Measurements from ENCODE around the gene SCN1A.

The SCN1A gene

GRCh38 chr2:166137331-166137730 lies 9.5 kb upstream of the SCN1A start:
- no peaks in the 10 kb centered on the region for H3K36me3 ChIP-seq (ENCODE audit: control insufficient read depth, insufficient read depth, low read length)
- WGBS, 2 experiments = 91 to 92% methylated on average over 2 of the region's 2 CpGs
- no peak overlapping the region for H3K4me3 ChIP-seq (ENCODE audit: insufficient read depth, low read depth, low read length)
- no peaks in the 10 kb centered on the region for H3K27me3 ChIP-seq (ENCODE audit: control insufficient read depth, insufficient read depth, low read length, poor library complexity, severe bottlenecking)
- H3K4me1 ChIP-seq (ENCODE audit: control insufficient read depth, insufficient read depth, low read length) = no peaks in the 10 kb centered on the region
- no peak overlapping the region for H3K27ac ChIP-seq (ENCODE audit: insufficient read depth, low read depth, low read length, poor library complexity, severe bottlenecking)
- H3K9me3 ChIP-seq (ENCODE audit: control insufficient read depth, low read length) = no peaks in the 10 kb centered on the region

DNA sequence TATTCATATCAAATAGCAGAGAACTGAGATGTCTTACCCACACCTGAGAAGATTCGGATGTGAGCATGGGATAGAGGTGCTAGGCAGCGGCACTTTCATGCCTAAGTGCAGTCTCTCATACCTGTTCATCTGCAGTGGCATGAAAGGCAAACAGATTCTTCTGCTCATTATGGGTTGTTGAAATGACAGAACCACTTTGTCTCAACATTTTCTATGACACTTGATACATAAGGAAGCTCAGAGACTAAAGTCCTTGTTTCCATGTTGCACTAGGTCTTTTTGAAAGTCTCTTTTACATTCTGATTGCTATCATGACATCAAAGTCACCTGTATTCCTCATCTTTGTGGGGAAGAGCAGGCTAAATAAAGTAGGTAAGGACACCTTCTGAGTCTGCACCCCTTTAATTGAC lies 8.0 kb upstream of the SCN1A start:
- Histone ChIP-seq H3K27me3 (ENCODE audit: control insufficient read depth, insufficient read depth, low read length, poor library complexity, severe bottlenecking) (no peaks in the 10 kb centered on the region), H3K4me3 (ENCODE audit: insufficient read depth, low read depth, low read length) (no peak overlapping the region)

GRCh38 chr2:166135152-166135848 lies 7.5 kb upstream of the SCN1A start:
- H3K9me3 ChIP-seq (ENCODE audit: control insufficient read depth, low read length) = no peaks in the 10 kb centered on the region
- no peaks in the 10 kb centered on the region for H3K27me3 ChIP-seq (ENCODE audit: control insufficient read depth, insufficient read depth, low read length, poor library complexity, severe bottlenecking)
- H3K27ac ChIP-seq (ENCODE audit: insufficient read depth, low read depth, low read length, poor library complexity, severe bottlenecking) = no peak overlapping the region
- H3K4me3 ChIP-seq (ENCODE audit: insufficient read depth, low read depth, low read length) = no peak overlapping the region
- no peaks in the 10 kb centered on the region for H3K36me3 ChIP-seq (ENCODE audit: control insufficient read depth, insufficient read depth, low read length)
- H3K4me1 ChIP-seq (ENCODE audit: control insufficient read depth, insufficient read depth, low read length) = no peaks in the 10 kb centered on the region
- WGBS, 2 experiments = 83 to 92% methylated on average over 5 to 6 of the region's 6 CpGs

More for the DNA sequence above, 8.0 kb upstream of the SCN1A start:
- no peak overlapping the region for H3K27ac ChIP-seq (ENCODE audit: insufficient read depth, low read depth, low read length, poor library complexity, severe bottlenecking)
- no peaks in the 10 kb centered on the region for H3K36me3 ChIP-seq (ENCODE audit: control insufficient read depth, insufficient read depth, low read length)
- no peaks in the 10 kb centered on the region for H3K4me1 ChIP-seq (ENCODE audit: control insufficient read depth, insufficient read depth, low read length)
- WGBS, 2 experiments = 96 to 100% methylated on average over 2 of the region's 2 CpGs
- no peaks in the 10 kb centered on the region for H3K9me3 ChIP-seq (ENCODE audit: control insufficient read depth, low read length)

- Histone ChIP-seq H3K4me3 (ENCODE audit: insufficient read depth, low read depth, low read length) (no peak overlapping the region), H3K9me3 (ENCODE audit: control insufficient read depth, low read length) (no peaks in the 10 kb centered on the region), H3K36me3 (ENCODE audit: control insufficient read depth, insufficient read depth, low read length) (no peaks in the 10 kb centered on the region), H3K4me1 (ENCODE audit: control insufficient read depth, insufficient read depth, low read length) (no peaks in the 10 kb centered on the region), H3K27ac (ENCODE audit: insufficient read depth, low read depth, low read length, poor library complexity, severe bottlenecking) (no peak overlapping the region), H3K27me3 (ENCODE audit: control insufficient read depth, insufficient read depth, low read length, poor library complexity, severe bottlenecking) (no peaks in the 10 kb centered on the region)
- 88 to 89% methylated on average over 3 of the region's 3 CpGs for WGBS, 2 experiments
Measured at GRCh38 chr2:166134252-166135151, 6.7 kb upstream of the SCN1A start.

- Histone ChIP-seq H3K4me1 (ENCODE audit: control insufficient read depth, insufficient read depth, low read length) (no peaks in the 10 kb centered on the region), H3K27ac (ENCODE audit: insufficient read depth, low read depth, low read length, poor library complexity, severe bottlenecking) (no peak overlapping the region), H3K4me3 (ENCODE audit: insufficient read depth, low read depth, low read length) (no peak overlapping the region), H3K9me3 (ENCODE audit: control insufficient read depth, low read length) (no peaks in the 10 kb centered on the region), H3K36me3 (ENCODE audit: control insufficient read depth, insufficient read depth, low read length) (no peaks in the 10 kb centered on the region), H3K27me3 (ENCODE audit: control insufficient read depth, insufficient read depth, low read length, poor library complexity, severe bottlenecking) (no peaks in the 10 kb centered on the region)
- 89 to 99% methylated on average over 3 to 5 of the region's 7 CpGs for WGBS, 2 experiments
Measured at GRCh38 chr2:166133653-166134052, 5.8 kb upstream of the SCN1A start.

DNA sequence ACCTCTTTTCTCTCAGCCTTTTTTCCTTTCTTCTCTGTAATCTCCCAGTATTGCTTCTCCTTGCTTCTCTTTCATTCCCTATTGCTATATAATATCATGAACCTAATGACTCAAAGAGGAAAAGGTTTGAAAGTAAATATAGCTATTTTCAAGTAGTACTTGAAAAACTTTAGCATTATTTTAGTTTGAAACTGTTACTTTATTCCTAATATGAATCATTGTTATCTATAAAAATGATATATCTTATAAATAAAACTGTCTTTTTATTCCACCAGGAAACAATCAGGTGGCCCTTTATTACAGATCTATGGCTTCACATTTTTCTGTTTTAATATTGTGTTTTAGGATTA lies 311 bp upstream of the SCN1A start:
- H3K27me3 ChIP-seq (ENCODE audit: control insufficient read depth, insufficient read depth, low read length, poor library complexity, severe bottlenecking) = no peaks in the 10 kb centered on the region
- H3K27ac ChIP-seq (ENCODE audit: insufficient read depth, low read depth, low read length, poor library complexity, severe bottlenecking) = no peak overlapping the region
- no peaks in the 10 kb centered on the region for H3K36me3 ChIP-seq (ENCODE audit: control insufficient read depth, insufficient read depth, low read length)
- no peak overlapping the region for H3K4me3 ChIP-seq (ENCODE audit: insufficient read depth, low read depth, low read length)
- no peaks in the 10 kb centered on the region for H3K9me3 ChIP-seq (ENCODE audit: control insufficient read depth, low read length)
- peaks cover 5% of the 10 kb centered on the region for H3K4me1 ChIP-seq (ENCODE audit: control insufficient read depth, insufficient read depth, low read length)

DNA sequence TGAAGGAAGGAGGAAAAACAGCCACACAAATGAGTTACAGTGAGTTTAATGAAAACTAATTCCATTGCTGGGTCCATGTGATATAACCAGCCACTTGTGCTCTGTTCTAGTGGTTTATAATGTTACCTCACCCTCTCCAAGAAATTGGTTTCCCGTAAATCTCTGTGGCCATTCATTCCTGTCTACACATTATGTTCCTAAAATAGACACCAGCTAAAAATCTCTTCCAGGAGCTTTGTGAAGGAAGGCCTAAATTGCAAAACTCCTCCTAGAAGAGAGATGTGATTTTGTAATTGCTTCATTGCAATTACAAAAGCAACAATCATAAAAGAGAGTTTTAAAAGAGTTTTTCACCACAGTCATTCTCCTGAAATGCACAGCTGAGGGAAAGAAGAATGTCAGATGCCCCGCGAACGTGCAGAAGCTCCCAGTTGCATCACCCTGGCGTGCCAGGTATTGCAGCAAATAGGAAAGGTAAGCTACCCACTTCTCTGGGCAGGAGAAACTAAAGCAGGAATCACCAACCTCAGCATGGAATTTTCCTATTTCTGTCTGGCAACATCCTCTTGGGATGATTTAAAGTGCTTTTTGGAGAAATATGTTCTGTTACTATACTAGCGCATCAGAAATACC lies 1.7 kb downstream of the SCN1A start:
- no peaks in the 10 kb centered on the region for H3K9me3 ChIP-seq (ENCODE audit: control insufficient read depth, low read length)
- no peaks in the 10 kb centered on the region for H3K27me3 ChIP-seq (ENCODE audit: control insufficient read depth, insufficient read depth, low read length, poor library complexity, severe bottlenecking)
- WGBS, 2 experiments = 86 to 96% methylated on average over 5 to 6 of the region's 6 CpGs
- H3K27ac ChIP-seq (ENCODE audit: insufficient read depth, low read depth, low read length, poor library complexity, severe bottlenecking) = no peak overlapping the region
- peaks cover 5% of the 10 kb centered on the region for H3K4me1 ChIP-seq (ENCODE audit: control insufficient read depth, insufficient read depth, low read length)
- no peaks in the 10 kb centered on the region for H3K36me3 ChIP-seq (ENCODE audit: control insufficient read depth, insufficient read depth, low read length)
- H3K4me3 ChIP-seq (ENCODE audit: insufficient read depth, low read depth, low read length) = no peak overlapping the region

- Histone ChIP-seq H3K27me3 (ENCODE audit: control insufficient read depth, insufficient read depth, low read length, poor library complexity, severe bottlenecking) (no peaks in the 10 kb centered on the region), H3K4me1 (ENCODE audit: control insufficient read depth, insufficient read depth, low read length) (peaks cover 5% of the 10 kb centered on the region), H3K9me3 (ENCODE audit: control insufficient read depth, low read length) (no peaks in the 10 kb centered on the region), H3K4me3 (ENCODE audit: insufficient read depth, low read depth, low read length) (no peak overlapping the region), H3K36me3 (ENCODE audit: control insufficient read depth, insufficient read depth, low read length) (no peaks in the 10 kb centered on the region), H3K27ac (ENCODE audit: insufficient read depth, low read depth, low read length, poor library complexity, severe bottlenecking) (no peak overlapping the region)
- 76 to 84% methylated on average over 2 of the region's 2 CpGs for WGBS, 2 experiments
Measured at GRCh38 chr2:166125557-166125956, 2.3 kb downstream of the SCN1A start.

DNA sequence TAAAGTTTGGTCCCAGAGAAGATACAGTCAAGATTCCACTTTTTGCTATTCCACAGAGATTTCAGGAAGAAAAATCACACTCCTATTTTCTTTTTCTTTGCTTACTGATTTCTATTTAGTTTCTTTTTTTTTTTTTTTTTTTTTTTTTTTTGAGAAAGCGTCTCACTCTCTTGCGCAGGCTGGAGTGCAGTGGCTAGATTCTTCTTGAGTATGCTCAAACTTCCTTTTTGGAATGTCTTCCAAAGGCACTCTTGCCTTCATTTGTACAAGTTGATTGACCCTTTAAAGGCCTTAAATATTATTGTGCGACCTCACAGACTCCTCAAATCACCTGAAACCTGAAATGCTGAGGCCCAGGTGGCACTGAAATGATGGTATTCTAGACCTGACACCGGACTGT lies 9.6 kb downstream of the SCN1A start:
- H3K27ac ChIP-seq (ENCODE audit: insufficient read depth, low read depth, low read length, poor library complexity, severe bottlenecking) = no peak overlapping the region
- WGBS, 2 experiments = 94 to 96% methylated on average over 4 of the region's 4 CpGs
- H3K9me3 ChIP-seq (ENCODE audit: control insufficient read depth, low read length) = no peaks in the 10 kb centered on the region
- H3K36me3 ChIP-seq (ENCODE audit: control insufficient read depth, insufficient read depth, low read length) = no peaks in the 10 kb centered on the region
- no peaks in the 10 kb centered on the region for H3K4me1 ChIP-seq (ENCODE audit: control insufficient read depth, insufficient read depth, low read length)
- H3K27me3 ChIP-seq (ENCODE audit: control insufficient read depth, insufficient read depth, low read length, poor library complexity, severe bottlenecking) = no peaks in the 10 kb centered on the region
- no peak overlapping the region for H3K4me3 ChIP-seq (ENCODE audit: insufficient read depth, low read depth, low read length)

DNA sequence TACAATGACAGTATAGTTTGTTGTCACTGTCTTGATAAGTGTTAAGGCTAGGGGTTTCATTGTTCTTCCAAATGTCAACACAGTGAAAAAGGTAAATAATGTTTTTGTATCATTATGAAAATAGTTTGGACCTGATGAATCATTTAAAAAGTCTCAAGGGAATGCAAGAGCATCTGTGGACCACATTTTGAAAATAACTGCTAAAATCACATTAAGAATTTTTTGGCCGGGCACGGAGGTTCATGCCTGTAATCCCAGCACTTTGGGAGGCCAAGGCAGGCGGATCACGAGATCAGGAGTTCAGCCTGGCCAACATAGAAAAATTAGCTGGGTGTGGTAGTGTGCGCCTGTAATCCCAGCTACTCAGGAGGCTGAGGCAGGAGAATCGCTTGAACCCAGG lies 10.3 kb downstream of the SCN1A start:
- Histone ChIP-seq H3K36me3 (ENCODE audit: control insufficient read depth, insufficient read depth, low read length) (no peaks in the 10 kb centered on the region), H3K4me1 (ENCODE audit: control insufficient read depth, insufficient read depth, low read length) (no peaks in the 10 kb centered on the region), H3K27me3 (ENCODE audit: control insufficient read depth, insufficient read depth, low read length, poor library complexity, severe bottlenecking) (no peaks in the 10 kb centered on the region), H3K27ac (ENCODE audit: insufficient read depth, low read depth, low read length, poor library complexity, severe bottlenecking) (no peak overlapping the region), H3K4me3 (ENCODE audit: insufficient read depth, low read depth, low read length) (no peak overlapping the region), H3K9me3 (ENCODE audit: control insufficient read depth, low read length) (no peaks in the 10 kb centered on the region)
- WGBS, 2 experiments = 93 to 95% methylated on average over 6 of the region's 6 CpGs

Data from ectodermal cell (in vitro differentiated cells).